Nasal cavity respiratory epithelium epithelial cell of viscerocranial mucosa (primary cell): ENCODE data around the gene ANKRD22. TPM values are rescaled to one million over a fixed set of nuclear protein-coding genes. Genes with fewer than 3 reads are reported as not detected.

Experiments used
- total RNA-seq: library from RNA; depleted of rRNA; stranded (reverse); fragments of >200 nt; gene quantifications from 2 replicates; pipeline ENCODE4 v1.2.3, GENCODE V29; 2014

The ANKRD22 gene
- 11.0 and 14.7 TPM in 2 replicates for total RNA-seq

GRCh38 chr10:88851706-88852105, at the start of gene ANKRD22:
TSS of gene ANKRD22 (minus strand) at chr10:88851844. CDS start at chr10:88851607, 237 bp downstream.

GRCh38 chr10:88879534-88880281, 28.1 kb upstream of the ANKRD22 start, which contains the start of gene STAMBPL1:
TSS of gene STAMBPL1 (plus strand) at chr10:88880245. CDS start at chr10:88901709, 21,464 bp downstream.

GRCh38 chr10:88802523-88803285, 48.9 kb downstream of the ANKRD22 start, which contains the start of gene LIPM:
TSS of gene LIPM (plus strand) at chr10:88802730. CDS start at chr10:88802897, 167 bp downstream.

Other genes with a start within 250 kb of the ANKRD22 start
- gene LIPF, start 187.4 kb downstream of the ANKRD22 start, total RNA-seq = not detected in 2 replicates
- gene LIPK, start 145.6 kb downstream of the ANKRD22 start, total RNA-seq = 0.21 and 0.68 TPM in 2 replicates
- gene LIPN, start 91.8 kb downstream of the ANKRD22 start, total RNA-seq = 5.8 TPM in 1 of 2 replicates, not detected in the other
- gene LIPM, start 49.1 kb downstream of the ANKRD22 start, total RNA-seq = 0.34 TPM in 1 of 2 replicates, not detected in the other
- 4.0 and 5.1 TPM in 2 replicates for gene STAMBPL1, start 28.4 kb upstream of the ANKRD22 start, total RNA-seq
- 5.8 and 20.6 TPM in 2 replicates for gene ACTA2, start 100.9 kb upstream of the ANKRD22 start, total RNA-seq
- gene FAS, start 139.0 kb upstream of the ANKRD22 start, total RNA-seq = 41.4 and 93.3 TPM in 2 replicates